GM18873 (cell line): Measurements from ENCODE around the gene JMJD6.
A peak's percentile ranks its signal among the peaks of the same experiment; 100 is the strongest.

Experiments
- ATAC-seq: cut with Tn5 transposase; IDR thresholded peaks from one replicate; pipeline ENCODE4 v1.9.1; 2021; ENCODE audit warnings: mild to moderate bottlenecking, moderate library complexity, moderate number of reproducible peaks; ENCODE audit not compliant: unreplicated experiment, low FRiP score

Gene JMJD6

DNA sequence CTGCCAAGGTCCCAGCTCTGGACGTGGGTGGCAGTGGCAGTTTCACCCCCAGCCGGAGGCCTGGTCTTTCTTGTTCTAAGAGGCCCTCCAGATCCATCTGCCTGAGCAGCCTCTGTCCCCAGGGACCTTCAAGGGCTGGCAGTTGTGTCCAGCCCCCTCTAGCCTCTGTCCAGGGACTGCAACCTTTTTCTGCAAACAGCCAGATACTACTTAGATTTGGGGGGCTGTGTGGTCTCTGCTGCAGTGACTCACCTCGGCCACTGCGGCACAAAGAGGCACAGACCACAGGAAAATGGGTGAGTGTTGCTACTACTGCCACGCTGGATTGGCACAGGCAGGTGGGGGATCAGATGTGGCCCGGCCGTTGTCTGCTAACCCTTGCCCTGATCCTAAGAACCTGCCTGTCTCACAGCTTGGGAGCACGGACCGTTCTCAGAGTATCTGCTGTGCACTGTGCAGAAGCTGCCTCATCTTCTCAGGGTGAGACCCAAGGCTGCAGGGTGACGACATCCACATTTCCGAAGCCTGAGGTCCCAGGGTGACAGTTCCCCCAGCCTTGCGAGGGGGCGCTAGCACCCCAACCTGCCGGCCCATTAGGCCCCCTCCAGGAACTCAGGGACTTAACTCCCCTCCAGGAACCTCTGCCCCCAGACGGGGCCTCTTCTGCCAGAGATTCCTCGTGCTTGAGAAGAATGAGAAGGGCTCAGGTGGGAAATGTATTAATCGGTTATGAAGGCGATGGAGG is 43.2 kb downstream of the JMJD6 start:
- ATAC-seq = no peak

DNA sequence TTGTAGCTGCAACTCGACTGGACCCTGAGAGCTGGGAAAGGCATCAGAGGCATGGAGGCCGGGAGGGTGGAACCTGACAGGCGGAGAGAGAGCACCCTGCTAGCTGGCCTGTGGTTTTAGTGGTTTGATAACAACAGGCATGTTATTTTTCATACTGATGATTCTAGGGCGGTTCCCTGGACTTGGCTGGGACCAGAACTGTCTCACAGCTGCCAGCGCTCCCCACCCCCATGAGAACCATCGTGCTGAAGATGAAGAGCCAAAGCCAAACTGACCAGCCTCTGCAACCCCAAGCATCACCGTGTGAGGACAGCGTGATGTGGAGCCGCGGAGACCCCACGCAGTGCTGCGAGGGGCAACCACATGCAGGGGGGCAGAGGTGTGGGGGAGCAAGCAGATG is 44.1 kb downstream of the JMJD6 start:
- no peak for ATAC-seq

DNA sequence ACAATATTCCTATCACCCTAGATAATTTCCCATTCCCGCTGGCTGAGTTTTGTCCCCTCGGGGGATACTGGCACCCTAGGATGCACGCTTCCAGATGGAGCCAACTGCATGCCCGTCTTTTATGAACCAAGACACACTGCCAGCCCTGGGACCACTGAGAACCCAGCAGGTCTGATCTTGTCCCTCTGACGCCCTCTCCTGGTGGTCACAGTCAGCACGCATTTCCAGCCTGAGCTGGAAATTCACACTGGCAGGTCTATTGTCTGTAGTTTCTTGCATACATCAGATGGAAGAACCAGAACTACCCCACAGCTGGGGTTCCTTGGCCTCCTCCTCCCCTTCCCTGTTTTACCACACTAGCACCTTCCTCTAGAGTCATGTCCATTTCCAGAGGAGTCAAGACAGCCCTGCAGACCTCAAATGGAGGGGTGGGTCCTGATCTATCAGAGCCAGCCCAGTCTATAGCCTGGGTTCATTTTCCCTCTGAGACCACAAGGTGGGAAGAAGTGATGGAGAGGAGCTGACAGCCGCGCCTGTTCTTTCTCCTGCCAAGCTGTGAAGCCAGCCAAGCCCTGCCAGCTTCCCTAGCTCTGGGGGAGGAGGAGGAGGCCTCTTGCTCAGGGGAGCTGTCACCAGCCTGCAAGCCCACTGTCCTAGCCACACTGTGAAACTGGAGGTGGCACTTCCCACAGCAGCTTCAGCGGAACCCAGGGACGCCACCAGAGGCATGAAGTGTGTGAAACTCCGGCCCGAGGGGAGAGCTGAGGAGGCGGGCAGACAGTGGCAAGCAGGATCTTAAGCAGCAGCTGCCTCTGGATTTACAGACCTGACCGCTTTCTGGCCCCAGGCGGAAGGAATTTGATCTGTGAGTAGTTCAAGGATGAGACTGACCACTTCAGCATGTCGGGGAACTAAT is 44.9 kb downstream of the JMJD6 start:
- no peak for ATAC-seq

DNA sequence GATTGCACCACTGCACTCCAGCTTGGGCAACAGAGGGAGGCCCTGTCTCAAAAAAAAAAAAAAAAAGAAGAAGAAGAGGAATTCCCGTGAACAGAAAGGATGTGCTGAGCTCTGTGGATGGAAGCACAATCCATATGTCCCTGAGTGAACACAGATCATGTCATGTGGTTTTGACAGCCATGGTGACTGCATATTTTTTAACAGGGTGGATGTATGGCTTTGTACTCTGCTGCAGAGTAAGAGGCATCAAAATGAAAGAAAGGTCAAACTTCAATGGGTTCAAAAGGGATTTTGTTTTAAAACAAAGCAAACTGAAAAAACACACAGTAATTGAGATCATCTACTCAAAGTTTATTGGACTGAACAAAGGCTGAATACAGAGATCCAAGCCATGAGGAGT is 47.2 kb downstream of the JMJD6 start:
- ATAC-seq = no peak

DNA sequence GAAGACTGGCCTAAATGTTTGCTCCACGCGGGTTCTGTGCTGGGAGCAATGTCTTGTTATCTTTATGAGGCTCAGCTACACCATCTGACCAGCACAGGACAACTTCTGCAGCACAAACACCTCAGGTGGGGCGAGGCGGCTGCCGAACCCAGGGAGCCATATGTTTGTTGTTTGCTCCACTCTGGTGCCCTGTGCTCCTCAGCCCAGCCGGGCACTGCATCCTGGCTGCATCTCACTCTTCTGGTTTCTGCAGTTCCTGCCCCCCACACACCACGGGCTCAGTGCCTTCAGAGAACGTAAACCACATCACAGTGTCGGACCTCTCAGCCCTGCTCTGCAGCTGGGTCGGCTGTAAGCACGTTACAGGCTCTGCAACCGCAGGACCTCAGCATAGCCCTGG is 48.1 kb downstream of the JMJD6 start:
- ATAC-seq = no peak

DNA sequence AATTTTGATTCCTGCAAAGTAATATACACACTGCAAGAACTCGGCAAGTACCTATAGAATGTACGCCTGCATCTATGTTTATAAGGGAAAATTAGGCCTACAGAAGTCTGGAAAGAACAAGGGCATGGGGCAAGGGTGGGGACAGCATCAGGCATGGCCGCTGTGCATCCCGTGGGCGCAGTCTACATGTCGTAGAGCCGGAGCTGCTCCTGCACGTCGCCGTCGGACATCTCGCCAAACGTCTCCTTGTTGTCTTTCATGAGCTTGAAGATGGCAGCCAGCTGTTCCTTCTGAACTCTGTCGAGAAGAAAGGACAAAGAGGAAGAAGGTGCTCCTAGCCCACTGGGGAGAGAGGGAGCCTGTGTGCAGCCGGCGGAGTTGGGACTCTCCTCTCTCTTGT is 49.0 kb downstream of the JMJD6 start:
- ATAC-seq = no peak

DNA sequence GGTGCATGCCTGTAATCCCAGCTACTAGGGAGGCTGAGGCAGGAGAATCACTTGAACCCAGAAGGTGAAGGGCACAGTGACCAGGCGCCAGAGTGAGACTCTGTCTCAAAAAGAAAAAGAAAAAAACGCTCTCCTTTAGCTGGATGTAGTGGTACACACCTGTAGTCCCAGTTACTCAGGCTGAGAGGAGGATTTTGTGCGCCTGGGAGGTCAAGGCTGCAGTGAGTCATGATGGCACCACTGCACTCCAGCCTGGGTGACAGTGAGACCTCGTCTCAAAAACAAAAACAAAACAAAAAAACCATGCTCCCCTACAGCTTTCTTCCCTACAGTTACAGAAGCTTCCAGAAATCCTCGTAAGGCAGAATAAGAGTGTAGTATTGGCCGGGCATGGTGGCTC is 49.8 kb downstream of the JMJD6 start:
- ATAC-seq = no peak

DNA sequence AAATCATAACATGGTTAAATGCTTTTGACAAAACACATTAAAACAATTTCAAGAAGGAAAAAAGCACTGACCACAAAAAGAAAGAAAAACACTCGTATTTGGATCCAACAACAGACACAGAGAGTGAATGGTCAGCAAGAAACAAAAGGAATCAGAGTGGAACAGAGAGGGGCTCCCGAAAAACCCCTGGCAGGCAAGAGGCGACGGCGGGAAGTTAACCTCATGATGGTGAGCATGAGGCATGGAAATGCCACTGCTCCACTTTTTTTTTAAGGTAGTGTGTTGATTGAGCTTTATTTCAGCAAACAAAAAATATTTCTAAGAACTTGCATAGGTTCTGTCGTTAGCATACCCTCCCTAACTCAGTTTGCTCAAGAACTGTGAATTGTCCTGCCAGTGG is 50.8 kb downstream of the JMJD6 start:
- ATAC-seq = no peak

DNA sequence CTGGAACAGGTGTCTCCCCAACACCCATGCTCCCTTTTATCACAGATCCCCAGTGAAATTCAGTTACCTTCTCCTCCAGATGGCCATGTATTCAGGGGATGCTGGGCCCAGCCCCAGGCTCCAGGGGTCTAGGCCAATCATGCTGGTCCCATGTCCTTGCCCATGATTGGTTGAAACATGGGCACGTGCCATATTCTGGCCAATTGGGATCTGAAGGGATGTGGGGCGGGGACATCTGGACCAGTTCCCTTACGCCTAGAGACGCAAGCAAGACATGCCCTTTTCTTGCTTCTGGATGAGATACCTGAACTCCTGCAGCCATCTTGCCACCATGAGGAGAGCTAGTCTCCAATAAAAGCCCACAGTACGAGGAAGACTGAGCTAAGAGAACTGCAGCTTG is 51.8 kb downstream of the JMJD6 start:
- ATAC-seq = no peak

DNA sequence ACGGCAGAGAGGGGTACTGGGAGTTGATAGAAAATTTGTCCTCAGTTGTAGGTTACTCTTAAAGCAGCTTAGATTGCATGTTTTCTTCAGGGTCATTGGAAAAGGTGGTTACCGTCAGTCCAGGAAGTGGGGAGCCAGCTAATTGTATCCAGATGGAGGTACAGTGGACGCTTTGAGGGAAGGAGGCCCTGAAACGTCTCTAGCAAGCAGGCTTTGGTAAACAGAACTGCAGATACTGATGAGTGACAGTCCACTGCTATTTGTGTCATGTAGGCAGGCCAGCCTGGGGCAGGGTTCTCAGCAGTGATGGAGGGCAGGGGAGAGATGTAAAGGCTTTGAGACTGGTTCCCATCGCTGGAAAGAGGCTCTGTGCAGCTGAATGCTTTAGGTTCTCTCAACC is 52.7 kb downstream of the JMJD6 start:
- ATAC-seq = no peak

DNA sequence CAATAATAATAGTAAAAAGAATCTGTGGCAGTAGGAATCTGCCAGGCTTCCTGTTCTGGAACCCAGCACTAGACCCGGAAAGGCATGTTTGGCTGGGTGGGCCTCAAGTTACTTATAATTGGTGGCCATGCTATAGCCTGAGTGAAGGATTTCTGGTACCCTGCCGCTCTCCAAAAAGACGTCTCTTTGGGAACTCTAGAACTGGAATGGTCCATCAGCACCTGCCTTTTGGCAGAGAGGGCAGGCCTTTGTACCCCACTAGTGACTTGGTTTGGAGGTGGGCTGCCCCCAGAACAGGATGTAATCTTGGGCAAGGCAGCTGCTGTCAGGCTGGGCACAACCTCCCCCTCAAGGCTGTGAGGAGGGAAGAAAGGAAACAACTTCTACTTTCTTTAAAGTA is 53.5 kb downstream of the JMJD6 start:
- no peak for ATAC-seq

DNA sequence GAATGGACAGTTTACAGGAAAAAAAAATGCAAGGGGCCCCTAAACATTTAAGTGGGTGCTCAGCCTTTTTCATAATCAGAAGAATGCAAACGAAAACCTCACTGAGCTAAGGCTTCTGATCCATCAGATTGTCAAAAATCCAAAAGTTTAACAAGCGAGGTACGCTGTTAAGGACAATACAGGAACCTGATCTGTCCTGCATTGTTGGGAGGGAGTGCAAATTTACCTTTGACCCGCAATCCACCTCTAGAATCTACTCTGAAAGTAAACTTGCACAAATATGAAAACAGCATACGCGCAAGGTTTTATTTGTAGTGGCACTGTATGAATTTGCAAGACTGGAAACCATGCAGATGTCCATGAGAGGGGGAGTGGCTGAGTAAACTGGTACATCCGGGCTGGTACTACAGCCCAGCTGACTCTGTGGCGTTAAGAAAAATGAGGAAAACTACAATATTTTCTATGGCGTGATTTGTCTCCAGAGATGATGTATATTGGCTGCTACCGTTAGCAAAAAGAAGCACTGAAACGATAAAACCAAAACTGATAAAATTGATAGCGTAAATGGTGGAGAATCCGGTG is 54.0 kb downstream of the JMJD6 start:
- no peak for ATAC-seq

DNA sequence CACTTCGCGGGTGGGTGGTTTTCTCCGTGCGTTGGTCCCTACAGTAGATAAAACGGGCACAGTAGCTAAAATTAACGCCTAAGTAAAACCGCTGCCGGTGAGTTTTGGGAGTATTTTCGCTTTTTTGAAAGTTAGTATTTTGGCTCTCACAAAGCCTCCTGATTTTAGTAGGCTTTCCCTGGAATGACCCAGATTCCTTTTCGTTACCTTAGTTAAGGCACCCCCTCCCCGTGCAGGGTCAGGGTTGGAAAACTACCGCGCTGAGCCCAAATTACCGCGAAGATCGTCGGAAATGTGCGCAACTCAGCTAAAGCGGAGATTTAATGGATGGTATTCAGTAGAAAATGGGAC is 54.5 kb downstream of the JMJD6 start:
- no peak for ATAC-seq

DNA sequence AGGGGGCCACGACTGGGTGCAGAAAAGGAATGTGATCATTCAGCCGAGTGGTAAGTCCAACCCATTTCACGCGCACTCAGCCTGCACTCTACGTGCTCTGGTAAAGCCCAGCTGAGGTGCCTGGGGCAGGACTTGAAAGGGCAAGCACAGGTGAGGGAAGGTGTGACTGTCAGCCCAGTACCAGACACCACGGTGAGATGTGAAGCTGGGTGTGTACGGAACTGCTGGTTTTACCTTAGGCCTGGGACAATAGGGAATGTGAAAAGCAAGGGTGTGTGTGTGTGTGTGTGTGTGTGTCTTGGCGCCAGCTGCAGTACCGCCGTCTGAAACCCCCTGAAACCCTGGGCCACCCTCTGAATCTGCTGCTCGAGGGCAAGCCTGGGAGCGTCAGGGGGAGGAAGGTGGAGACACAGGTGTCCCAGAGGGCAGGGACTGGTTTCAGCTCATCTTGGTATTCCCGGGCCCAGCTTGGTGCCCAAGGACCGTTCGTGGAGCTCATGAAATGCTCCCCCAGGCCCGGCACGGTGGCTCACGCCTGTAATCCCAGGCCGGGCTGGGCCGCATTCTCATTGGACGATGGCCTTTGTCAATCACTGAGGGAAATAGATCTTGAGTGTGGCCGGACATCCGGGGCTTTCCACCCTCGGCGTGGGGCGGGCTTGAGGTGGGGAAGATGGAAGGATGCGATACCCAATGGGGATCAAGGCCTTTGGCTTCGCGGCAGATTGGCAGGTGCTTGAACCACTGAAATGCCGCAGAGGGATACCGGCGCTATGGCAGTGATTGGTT is 55.1 kb downstream of the JMJD6 start:
- peak; percentile 97 for ATAC-seq

DNA sequence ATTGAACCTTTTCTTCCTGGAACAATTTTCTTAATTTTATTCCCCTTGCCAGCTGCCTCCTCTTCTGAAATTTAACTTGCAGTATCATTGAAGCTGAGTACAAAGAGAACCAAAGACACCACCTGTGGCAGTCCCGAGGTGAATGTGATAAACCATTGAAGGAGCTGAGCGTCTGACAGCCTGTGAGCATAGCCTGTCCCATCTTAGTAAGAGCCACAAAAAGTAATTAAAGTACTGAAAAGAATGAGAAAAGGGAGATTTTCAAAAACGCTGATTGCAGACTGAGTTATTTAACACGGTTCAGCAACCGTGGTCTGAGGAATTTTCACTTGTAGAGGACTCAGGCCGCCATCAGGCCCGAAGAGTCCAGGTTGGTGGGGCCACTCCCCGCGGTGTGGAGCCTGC is 55.7 kb downstream of the JMJD6 start:
- no peak for ATAC-seq

DNA sequence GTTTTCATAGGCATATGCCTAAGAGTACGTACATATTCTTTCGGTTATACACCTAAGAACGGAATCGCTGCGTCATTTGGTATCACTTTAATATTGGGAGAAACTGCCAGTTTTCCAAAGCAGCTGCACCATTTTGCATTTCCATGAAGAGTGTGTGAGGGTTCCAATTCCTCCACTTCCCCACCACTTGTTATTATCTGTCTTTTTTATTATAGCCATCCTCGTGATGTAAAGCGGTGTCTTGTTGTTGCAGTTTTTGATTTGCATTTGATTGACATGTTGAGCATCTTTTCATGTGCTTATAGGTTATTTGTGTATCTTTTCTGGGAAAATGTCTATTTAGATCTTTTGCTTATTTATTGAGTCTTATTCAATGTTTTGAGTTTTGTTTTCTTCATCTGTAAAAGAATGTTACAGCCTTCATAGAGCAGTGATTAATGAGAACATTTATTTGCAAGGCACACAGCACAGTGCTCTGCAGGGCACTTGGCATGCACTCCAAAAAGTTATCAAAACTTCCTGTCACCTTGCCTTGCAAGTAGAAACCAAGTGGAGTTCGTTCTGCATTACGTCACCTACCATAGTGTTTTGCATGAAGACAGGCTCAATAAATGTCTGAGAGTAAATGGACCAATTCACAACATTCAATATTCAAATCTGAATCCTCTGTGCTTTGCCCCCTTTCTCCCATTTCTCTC is 56.2 kb downstream of the JMJD6 start:
- no peak for ATAC-seq
